OCI-LY3 (cell line): Measurements from ENCODE around the gene CMIP.
A peak's percentile ranks its signal among the peaks of the same experiment; 100 is the strongest.

Experiments
- H2AFZ ChIP-seq: fragments of 200-600, 300-600 bp; shearing (Covaris generic); 2 replicates; pipeline ENCODE4 v1.6.0; 2014; ENCODE audit warnings: antibody characterized with exemption, low read depth, low read length
- H3K27ac ChIP-seq: fragments of 200-600, 300-600 bp; sonication (generic); 2 replicates; pipeline ENCODE4 v1.5.1; 2014; ENCODE audit warnings: mild to moderate bottlenecking, low read length, moderate library complexity, mixed read lengths
- H3K27me3 ChIP-seq: fragments of 200-600, 300-600 bp; sonication (generic); 2 replicates; pipeline ENCODE4 v1.6.1; 2014; ENCODE audit warnings: low read depth, low read length, mixed read lengths
- H3K36me3 ChIP-seq: fragments of 200-600, 300-600 bp; sonication (generic); replicated peaks from 2 replicates; pipeline ENCODE3; 2014; ENCODE audit warnings: low read depth, low read length, mixed read lengths
- H3K4me1 ChIP-seq: fragments of 300-600, 200-600 bp; sonication (generic); 2 replicates; pipeline ENCODE4 v1.6.1; 2014; ENCODE audit warnings: low read length, mixed read lengths
- H3K4me2 ChIP-seq: fragments of 200-600, 300-600 bp; sonication (generic); 2 replicates; pipeline ENCODE4 v1.6.1; 2014; ENCODE audit warnings: low read length, mixed read lengths
- H3K4me3 ChIP-seq: fragments of 300-600, 200-600 bp; sonication (generic); 2 replicates; pipeline ENCODE4 v1.5.1; 2014; ENCODE audit warnings: antibody characterized with exemption, mild to moderate bottlenecking, low read length, moderate library complexity
- H3K79me2 ChIP-seq: fragments of 300-600, 200-600 bp; shearing (Covaris generic); 2 replicates; pipeline ENCODE4 v1.6.1; 2014; ENCODE audit warnings: mild to moderate bottlenecking, low read length, mixed read lengths
- H3K9ac ChIP-seq: fragments of 300-600, 200-600 bp; shearing (Covaris generic); 2 replicates; pipeline ENCODE4 v1.6.0; 2014; ENCODE audit warnings: mild to moderate bottlenecking, low read length, moderate library complexity
- H3K9me3 ChIP-seq: fragments of 200-600, 300-600 bp; shearing (Covaris generic); 2 replicates; pipeline ENCODE4 v1.6.1; 2014; ENCODE audit warnings: low read length, mixed read lengths; ENCODE audit not compliant: insufficient read depth
- H4K20me1 ChIP-seq: fragments of 200-600, 300-600 bp; sonication (generic); 2 replicates; pipeline ENCODE4 v1.6.1; 2016; ENCODE audit warnings: low read length, mixed read lengths; ENCODE audit not compliant: insufficient read depth
- CTCF ChIP-seq: fragments of 200-600, 300-600 bp; sonication (generic); IDR thresholded peaks from 2 replicates; pipeline ENCODE4 v1.5.1; 2014; ENCODE audit warnings: antibody characterized with exemption, low read length, low read depth
- EZH2phosphoT487 ChIP-seq: fragments of 200-600 bp; shearing (Covaris generic); IDR thresholded peaks from 2 replicates; pipeline ENCODE4 v1.6.1; 2018; ENCODE audit warnings: antibody characterized with exemption, mixed run types, low read depth

CMIP gene

GRCh38 chr16:81445143-81445961, 744 bp downstream of the CMIP start:
- Histone ChIP-seq H3K4me1 (peaks cover 15% of the 10 kb centered on the region), H3K79me2 (peaks cover 53% of the 10 kb centered on the region), H3K9me3 (0 out of 2 replicates have a peak, but pooled peaks cover 4% of the 10 kb centered on the region), H3K4me2 (peak overlapping the region; percentile 71), H3K27ac (peak overlapping the region; percentile 56), H2AFZ (no peak overlapping the region), H3K36me3 (peaks cover 37% of the 10 kb centered on the region), H3K27me3 (peaks cover 38% of the 10 kb centered on the region), H3K4me3 (peak overlapping the region; percentile 80), H4K20me1 (peaks cover 42% of the 10 kb centered on the region), H3K9ac (peak overlapping the region; percentile 87)
- TF ChIP-seq CTCF (peak; percentile 31; the same call in 1 of the 2 replicates), EZH2phosphoT487 (no peak)

DNA sequence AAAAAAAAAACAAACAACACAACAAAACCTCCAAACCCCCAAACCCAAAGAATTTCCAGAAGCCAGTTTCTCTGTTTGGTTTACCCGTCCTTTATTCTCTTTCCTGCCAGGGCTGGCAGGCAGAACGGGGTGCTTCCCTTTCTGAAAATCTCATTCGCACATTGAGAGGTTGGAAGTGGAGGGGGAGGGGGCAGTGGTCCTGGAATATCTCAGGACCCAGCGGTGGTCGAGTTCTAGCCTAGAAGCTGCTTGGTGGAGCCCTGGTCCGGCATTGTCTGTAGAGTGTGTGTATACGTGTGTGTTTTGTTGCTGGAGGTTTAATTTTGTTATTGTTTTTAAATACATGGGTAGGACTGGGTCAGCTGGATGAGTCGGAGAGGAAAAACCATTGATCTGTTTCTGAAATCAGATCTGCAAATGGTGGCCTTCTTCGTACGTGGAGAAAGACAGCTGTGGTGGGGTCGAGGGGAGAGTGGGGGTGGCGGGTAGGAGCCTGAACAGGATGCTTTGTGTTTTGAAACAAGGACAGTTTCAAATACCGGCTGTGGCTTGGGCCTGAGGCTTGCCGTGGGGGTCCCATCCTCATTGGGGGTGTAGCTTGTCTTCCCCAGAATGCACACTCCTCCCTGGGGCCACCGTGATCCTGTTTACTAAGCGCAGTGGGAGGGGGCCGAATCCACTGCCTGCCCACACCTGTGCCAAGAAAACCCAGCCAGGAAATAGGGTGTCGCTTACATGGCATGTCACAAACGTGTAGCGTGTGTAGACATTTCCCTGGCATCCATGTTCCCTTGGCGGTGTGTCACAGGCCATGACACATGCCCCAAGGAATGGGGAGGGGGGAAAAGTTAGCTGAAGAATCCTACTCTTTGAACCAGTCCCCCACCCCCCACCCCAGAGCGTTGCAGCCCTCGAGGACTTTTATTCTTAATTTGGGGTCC, 1.6 kb downstream of the CMIP start:
- peaks cover 62% of the 10 kb centered on the region for H3K79me2 ChIP-seq
- H2AFZ ChIP-seq = no peak overlapping the region
- H3K27ac ChIP-seq = peak overlapping the region; percentile 56
- peaks cover 46% of the 10 kb centered on the region for H3K36me3 ChIP-seq
- TF ChIP-seq EZH2phosphoT487 = no peak
- TF ChIP-seq CTCF = no peak
- peak overlapping the region; percentile 71 for H3K4me2 ChIP-seq
- peaks cover 29% of the 10 kb centered on the region for H3K27me3 ChIP-seq
- peaks cover 20% of the 10 kb centered on the region for H3K4me1 ChIP-seq
- 0 out of 2 replicates have a peak, but pooled peaks cover 11% of the 10 kb centered on the region for H3K9me3 ChIP-seq
- peaks cover 51% of the 10 kb centered on the region for H4K20me1 ChIP-seq
- peak overlapping the region; percentile 80 for H3K4me3 ChIP-seq
- H3K9ac ChIP-seq = peak overlapping the region; percentile 87

DNA sequence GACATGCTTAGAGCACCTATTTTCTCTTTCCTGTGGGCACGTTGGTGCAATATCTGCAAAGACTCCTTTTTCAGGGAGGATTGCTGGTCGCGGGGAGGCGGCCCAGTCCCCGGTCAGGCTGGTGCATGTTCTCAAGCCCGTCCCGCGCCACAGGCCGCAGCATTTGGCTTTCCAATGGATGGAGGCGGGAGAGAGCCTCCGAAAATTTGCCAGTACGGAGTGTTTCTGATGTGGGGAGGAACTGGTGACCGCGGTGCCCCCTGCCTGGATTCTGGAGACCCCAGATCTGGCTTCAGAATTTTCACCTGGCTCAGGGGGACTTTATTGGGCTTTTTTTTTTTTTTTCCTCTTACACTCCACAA, 2.3 kb downstream of the CMIP start:
- no peak overlapping the region for H3K27ac ChIP-seq
- H3K4me2 ChIP-seq = peak overlapping the region; percentile 71
- TF ChIP-seq EZH2phosphoT487 (no peak), CTCF (no peak)
- H3K4me1 ChIP-seq = peaks cover 26% of the 10 kb centered on the region
- no peak overlapping the region for H2AFZ ChIP-seq
- H3K4me3 ChIP-seq = peak overlapping the region; percentile 80
- peak overlapping the region; percentile 87; the same call in 1 of the 2 replicates for H3K9ac ChIP-seq
- H3K79me2 ChIP-seq = peaks cover 69% of the 10 kb centered on the region
- H3K36me3 ChIP-seq = peaks cover 51% of the 10 kb centered on the region
- peaks cover 58% of the 10 kb centered on the region for H4K20me1 ChIP-seq
- peaks cover 22% of the 10 kb centered on the region for H3K27me3 ChIP-seq
- 0 out of 2 replicates have a peak, but pooled peaks cover 11% of the 10 kb centered on the region for H3K9me3 ChIP-seq
